DND-41 (cell line): Measurements from ENCODE around the gene HIVEP1.

Source experiments
- ATAC-seq: fragments of 200-7000 bp; cut with Tn5 transposase; 3 replicates; pipeline ENCODE4 v1.9.1; 2021; ENCODE audit warnings: low read depth; ENCODE audit not compliant: insufficient read depth
- DNase-seq: peaks from one replicate; pipeline ENCODE4 v3.0.0-alpha.2; 2020
- H2AFZ ChIP-seq: 2 replicates; pipeline ENCODE4 v1.6.0; 2012; ENCODE audit warnings: low read depth, low read length
- H3K27ac ChIP-seq: 2 replicates; pipeline ENCODE4 v1.5.1; 2012; ENCODE audit warnings: low read length, inconsistent platforms
- H3K27me3 ChIP-seq: fragments of 200-600 bp; sonication (generic); 2 replicates; pipeline ENCODE4 v1.6.0; 2012; ENCODE audit warnings: low read length, mild to moderate bottlenecking, inconsistent platforms; ENCODE audit not compliant: insufficient read depth, poor library complexity
- H3K36me3 ChIP-seq: 2 replicates; pipeline ENCODE4 v1.5.1; 2012; ENCODE audit warnings: low read length, inconsistent platforms; ENCODE audit not compliant: insufficient read depth
- H3K4me1 ChIP-seq: 2 replicates; pipeline ENCODE4 v1.5.1; 2012; ENCODE audit warnings: mild to moderate bottlenecking, low read length; ENCODE audit not compliant: insufficient read depth
- H3K4me2 ChIP-seq: 2 replicates; pipeline ENCODE4 v1.6.0; 2012; ENCODE audit warnings: mild to moderate bottlenecking, moderate library complexity, low read length, inconsistent platforms; ENCODE audit not compliant: insufficient read depth
- H3K4me3 ChIP-seq, 2 experiments: fragments of 200-600 bp in 1 of 2; shearing (Covaris generic) in 1 of 2; 2 replicates each; pipeline ENCODE4 v1.5.1; 2012 to 2016; ENCODE audit warnings: inconsistent platforms in 2 of 2, low read length in 2 of 2, mild to moderate bottlenecking in 2 of 2, low read depth in 1 of 2, moderate library complexity in 1 of 2
- H3K79me2 ChIP-seq: 2 replicates; pipeline ENCODE4 v1.6.0; 2012; ENCODE audit warnings: low read length, inconsistent platforms; ENCODE audit not compliant: insufficient read depth
- H3K9ac ChIP-seq: 2 replicates; pipeline ENCODE4 v1.6.0; 2012; ENCODE audit warnings: low read depth, mild to moderate bottlenecking, inconsistent platforms, low read length, moderate library complexity
- H3K9me3 ChIP-seq: 2 replicates; pipeline ENCODE4 v1.5.1; 2012; ENCODE audit warnings: low read length, moderate library complexity, mild to moderate bottlenecking, inconsistent platforms; ENCODE audit not compliant: insufficient read depth, severe bottlenecking
- H4K20me1 ChIP-seq: 2 replicates; pipeline ENCODE4 v1.6.0; 2012; ENCODE audit warnings: low read length; ENCODE audit not compliant: insufficient read depth
- CTCF ChIP-seq: IDR thresholded peaks from 2 replicates; pipeline ENCODE4 v1.5.1; 2012; ENCODE audit warnings: borderline replicate concordance, low read length, moderate library complexity, mild to moderate bottlenecking; ENCODE audit not compliant: poor library complexity, severe bottlenecking; ENCODE audit errors: extremely low read depth
- EZH2 ChIP-seq: IDR thresholded peaks from 3 replicates; pipeline ENCODE4 v1.6.1; 2012; ENCODE audit warnings: borderline replicate concordance, low read depth, mild to moderate bottlenecking, moderate library complexity, low read length, inconsistent platforms; ENCODE audit not compliant: severe bottlenecking

The HIVEP1 gene

GRCh38 chr6:12165297-12165696, 153.2 kb downstream of the HIVEP1 start:
- no peak overlapping the region for H3K27ac ChIP-seq
- DNase-seq (no peak), ATAC-seq (no peak)
- H3K4me3 ChIP-seq: no peak overlapping the region
- no peak overlapping the region for H3K9ac ChIP-seq
- H3K4me2 ChIP-seq: no peak overlapping the region
- H3K9me3 ChIP-seq: no peaks in the 10 kb centered on the region
- H3K27me3 ChIP-seq: no peaks in the 10 kb centered on the region
- H4K20me1 ChIP-seq: 0 out of 2 replicates have a peak, but pooled peaks cover 6% of the 10 kb centered on the region
- TF ChIP-seq CTCF (no peak), EZH2 (no peak)
- no peaks in the 10 kb centered on the region for H3K79me2 ChIP-seq
- no peak overlapping the region for H2AFZ ChIP-seq
- H3K36me3 ChIP-seq: peaks cover 3% of the 10 kb centered on the region; the same call in 1 of the 2 replicates
- H3K4me1 ChIP-seq: peaks cover 16% of the 10 kb centered on the region

GRCh38 chr6:12165722-12166280, 153.7 kb downstream of the HIVEP1 start:
- no peak overlapping the region for H3K9ac ChIP-seq
- no peak overlapping the region for H3K4me3 ChIP-seq
- no peaks in the 10 kb centered on the region for H3K27me3 ChIP-seq
- peaks cover 16% of the 10 kb centered on the region for H3K4me1 ChIP-seq
- ATAC-seq: no peak
- H3K4me2 ChIP-seq: no peak overlapping the region
- TF ChIP-seq CTCF (no peak), EZH2 (no peak)
- 0 out of 2 replicates have a peak, but pooled peaks cover 6% of the 10 kb centered on the region for H4K20me1 ChIP-seq
- no peak overlapping the region for H2AFZ ChIP-seq
- no peak overlapping the region for H3K27ac ChIP-seq
- DNase-seq: no peak
- H3K9me3 ChIP-seq: no peaks in the 10 kb centered on the region
- H3K36me3 ChIP-seq: peaks cover 3% of the 10 kb centered on the region; the same call in 1 of the 2 replicates
- H3K79me2 ChIP-seq: no peaks in the 10 kb centered on the region

GRCh38 chr6:12169377-12169776, 157.3 kb downstream of the HIVEP1 start:
- no peak overlapping the region for H3K4me2 ChIP-seq
- no peak for TF ChIP-seq CTCF
- no peak for TF ChIP-seq EZH2
- no peaks in the 10 kb centered on the region for H4K20me1 ChIP-seq
- no peaks in the 10 kb centered on the region for H3K4me1 ChIP-seq
- H3K9ac ChIP-seq: no peak overlapping the region
- ATAC-seq (no peak), DNase-seq (no peak)
- H3K4me3 ChIP-seq: no peak overlapping the region
- H3K27me3 ChIP-seq: no peaks in the 10 kb centered on the region
- no peak overlapping the region for H3K27ac ChIP-seq
- no peaks in the 10 kb centered on the region for H3K9me3 ChIP-seq
- H2AFZ ChIP-seq: no peak overlapping the region
- no peaks in the 10 kb centered on the region for H3K79me2 ChIP-seq
- H3K36me3 ChIP-seq: no peaks in the 10 kb centered on the region
